ENCODE measurements around the gene ADGRF3.
"Not testable (repeated sequence)": the region's sequence is repeated elsewhere in the genome, so short reads cannot be mapped to it uniquely, and the experiment has no call there.

The ADGRF3 gene

GRCh38 chr2:26336719-26337118 is 9.9 kb downstream of the ADGRF3 start:
- H3K27me3 ChIP-seq (ENCODE audit: insufficient read depth, insufficient read length), result no peaks in the 10 kb centered on the region
- H3K36me3 ChIP-seq (ENCODE audit: insufficient read depth, insufficient read length, low read length), result no peaks in the 10 kb centered on the region
- H3K4me1 ChIP-seq (ENCODE audit: insufficient read depth, insufficient read length), result no peaks in the 10 kb centered on the region
- H3K9ac ChIP-seq (ENCODE audit: insufficient read length, low read depth), result no peak overlapping the region
- TF ChIP-seq YY1 (IDR thresholded peaks at IDR 0.05; ENCODE audit: insufficient read depth, insufficient read length) (no peak), SUZ12 (IDR thresholded peaks at IDR 0.05; ENCODE audit: extremely low read depth, insufficient read depth, insufficient read length) (no peak), ZNF274 (IDR thresholded peaks at IDR 0.05; ENCODE audit: low read depth, low read length) (no peak)
- DNase-seq (ENCODE audit: low read depth, low spot score), result no peak
- no peaks in the 10 kb centered on the region for H3K9me3 ChIP-seq (ENCODE audit: insufficient read depth, low read length)
- no peak overlapping the region for H3K4me3 ChIP-seq (ENCODE audit: insufficient read length, low read depth)

DNA sequence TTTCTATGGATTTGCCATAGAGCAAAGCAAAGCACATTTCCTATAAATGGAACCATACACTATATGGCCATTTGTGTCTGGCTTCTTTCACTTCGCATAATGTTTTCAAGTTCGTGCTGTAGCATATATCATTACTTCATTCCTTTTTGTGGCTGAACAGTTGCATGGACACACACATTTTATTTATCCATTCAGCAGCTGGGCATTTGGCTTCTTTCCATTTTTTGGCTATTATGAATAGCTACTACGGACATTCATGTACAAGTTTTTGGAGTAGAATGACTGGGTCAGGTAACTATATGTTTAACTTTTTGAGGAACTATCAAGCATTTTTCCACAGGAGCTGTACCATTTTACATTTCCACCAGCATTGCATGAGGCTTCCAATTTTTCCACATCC is 11.4 kb downstream of the ADGRF3 start:
- TF ChIP-seq ZNF274 (IDR thresholded peaks at IDR 0.05; ENCODE audit: low read depth, low read length) (no peak), YY1 (IDR thresholded peaks at IDR 0.05; ENCODE audit: insufficient read depth, insufficient read length) (no peak), SUZ12 (IDR thresholded peaks at IDR 0.05; ENCODE audit: extremely low read depth, insufficient read depth, insufficient read length) (no peak)
- Histone ChIP-seq H3K36me3 (ENCODE audit: insufficient read depth, insufficient read length, low read length) (no peaks in the 10 kb centered on the region), H3K4me1 (ENCODE audit: insufficient read depth, insufficient read length) (peaks cover 3% of the 10 kb centered on the region), H3K9me3 (ENCODE audit: insufficient read depth, low read length) (no peaks in the 10 kb centered on the region), H3K4me3 (ENCODE audit: insufficient read length, low read depth) (no peak overlapping the region), H3K9ac (ENCODE audit: insufficient read length, low read depth) (no peak overlapping the region), H3K27me3 (ENCODE audit: insufficient read depth, insufficient read length) (no peaks in the 10 kb centered on the region)
- no peak for DNase-seq (ENCODE audit: low read depth, low spot score)

- Histone ChIP-seq H3K9me3 (ENCODE audit: insufficient read depth, low read length) (no peaks in the 10 kb centered on the region), H3K27me3 (ENCODE audit: insufficient read depth, insufficient read length) (no peaks in the 10 kb centered on the region), H3K4me1 (ENCODE audit: insufficient read depth, insufficient read length) (peaks cover 3% of the 10 kb centered on the region), H3K9ac (ENCODE audit: insufficient read length, low read depth) (no peak overlapping the region), H3K4me3 (ENCODE audit: insufficient read length, low read depth) (no peak overlapping the region), H3K36me3 (ENCODE audit: insufficient read depth, insufficient read length, low read length) (no peaks in the 10 kb centered on the region)
- DNase-seq (ENCODE audit: low read depth, low spot score), result no peak
- no peak for TF ChIP-seq SUZ12 (IDR thresholded peaks at IDR 0.05; ENCODE audit: extremely low read depth, insufficient read depth, insufficient read length)
- TF ChIP-seq YY1 (IDR thresholded peaks at IDR 0.05; ENCODE audit: insufficient read depth, insufficient read length), result no peak
- TF ChIP-seq ZNF274 (IDR thresholded peaks at IDR 0.05; ENCODE audit: low read depth, low read length), result no peak
These were observed 13.3 kb downstream of the ADGRF3 start for GRCh38 chr2:26333293-26333692.

GRCh38 chr2:26331321-26331720 is 15.3 kb downstream of the ADGRF3 start:
- not testable (repeated sequence) for DNase-seq (ENCODE audit: low read depth, low spot score); H3K4me1 ChIP-seq (ENCODE audit: insufficient read depth, insufficient read length); H3K9ac ChIP-seq (ENCODE audit: insufficient read length, low read depth); H3K36me3 ChIP-seq (ENCODE audit: insufficient read depth, insufficient read length, low read length); H3K27me3 ChIP-seq (ENCODE audit: insufficient read depth, insufficient read length); H3K4me3 ChIP-seq (ENCODE audit: insufficient read length, low read depth); H3K9me3 ChIP-seq (ENCODE audit: insufficient read depth, low read length)

- no peaks in the 10 kb centered on the region for H3K9me3 ChIP-seq (ENCODE audit: insufficient read depth, low read length)
- H3K4me3 ChIP-seq (ENCODE audit: insufficient read length, low read depth), result no peak overlapping the region
- no peak for DNase-seq (ENCODE audit: low read depth, low spot score)
- no peaks in the 10 kb centered on the region for H3K36me3 ChIP-seq (ENCODE audit: insufficient read depth, insufficient read length, low read length)
- H3K27me3 ChIP-seq (ENCODE audit: insufficient read depth, insufficient read length), result no peaks in the 10 kb centered on the region
- H3K9ac ChIP-seq (ENCODE audit: insufficient read length, low read depth), result no peak overlapping the region
- H3K4me1 ChIP-seq (ENCODE audit: insufficient read depth, insufficient read length), result peaks cover 3% of the 10 kb centered on the region
- TF ChIP-seq ZNF274 (IDR thresholded peaks at IDR 0.05; ENCODE audit: low read depth, low read length) (no peak), YY1 (IDR thresholded peaks at IDR 0.05; ENCODE audit: insufficient read depth, insufficient read length) (no peak), SUZ12 (IDR thresholded peaks at IDR 0.05; ENCODE audit: extremely low read depth, insufficient read depth, insufficient read length) (no peak)
These were observed 16.0 kb downstream of the ADGRF3 start for GRCh38 chr2:26330604-26331003.

DNA sequence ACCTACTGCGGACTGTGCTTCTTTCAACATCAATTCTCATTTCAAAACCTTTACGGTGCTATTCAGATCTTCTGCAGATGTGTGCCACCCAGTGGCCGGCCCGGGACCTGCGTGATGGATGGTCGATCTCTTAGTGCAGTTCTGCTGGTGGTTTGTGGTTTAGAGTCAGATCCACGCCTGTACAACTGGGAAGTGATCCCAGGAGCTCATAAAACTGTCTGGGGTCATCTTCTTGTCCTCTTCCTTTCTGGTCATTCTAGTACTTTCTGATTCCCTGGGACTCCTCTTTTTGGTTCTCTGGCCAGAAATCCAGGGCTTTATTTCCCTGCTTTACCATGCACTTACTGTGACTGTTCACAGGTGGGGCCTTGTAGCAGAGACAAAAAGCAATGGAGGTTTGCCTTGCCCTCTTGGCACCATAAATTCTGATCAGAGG is 16.5 kb downstream of the ADGRF3 start:
- no peak for DNase-seq (ENCODE audit: low read depth, low spot score)
- Histone ChIP-seq H3K9me3 (ENCODE audit: insufficient read depth, low read length) (no peaks in the 10 kb centered on the region), H3K4me1 (ENCODE audit: insufficient read depth, insufficient read length) (peaks cover 3% of the 10 kb centered on the region)

GRCh38 chr2:26329083-26329482 is 17.5 kb downstream of the ADGRF3 start:
- DNase-seq (ENCODE audit: low read depth, low spot score); H3K9ac ChIP-seq (ENCODE audit: insufficient read length, low read depth); H3K4me1 ChIP-seq (ENCODE audit: insufficient read depth, insufficient read length); H3K9me3 ChIP-seq (ENCODE audit: insufficient read depth, low read length); H3K36me3 ChIP-seq (ENCODE audit: insufficient read depth, insufficient read length, low read length); H3K4me3 ChIP-seq (ENCODE audit: insufficient read length, low read depth); H3K27me3 ChIP-seq (ENCODE audit: insufficient read depth, insufficient read length): not testable (repeated sequence)

More for the DNA sequence above, 16.5 kb downstream of the ADGRF3 start:
- TF ChIP-seq YY1 (IDR thresholded peaks at IDR 0.05; ENCODE audit: insufficient read depth, insufficient read length) (no peak), SUZ12 (IDR thresholded peaks at IDR 0.05; ENCODE audit: extremely low read depth, insufficient read depth, insufficient read length) (no peak), ZNF274 (IDR thresholded peaks at IDR 0.05; ENCODE audit: low read depth, low read length) (no peak)
- Histone ChIP-seq H3K36me3 (ENCODE audit: insufficient read depth, insufficient read length, low read length) (no peaks in the 10 kb centered on the region), H3K9ac (ENCODE audit: insufficient read length, low read depth) (no peak overlapping the region), H3K27me3 (ENCODE audit: insufficient read depth, insufficient read length) (no peaks in the 10 kb centered on the region), H3K4me3 (ENCODE audit: insufficient read length, low read depth) (no peak overlapping the region)
